ENCODE measurements around the gene NFATC2.

DNA sequence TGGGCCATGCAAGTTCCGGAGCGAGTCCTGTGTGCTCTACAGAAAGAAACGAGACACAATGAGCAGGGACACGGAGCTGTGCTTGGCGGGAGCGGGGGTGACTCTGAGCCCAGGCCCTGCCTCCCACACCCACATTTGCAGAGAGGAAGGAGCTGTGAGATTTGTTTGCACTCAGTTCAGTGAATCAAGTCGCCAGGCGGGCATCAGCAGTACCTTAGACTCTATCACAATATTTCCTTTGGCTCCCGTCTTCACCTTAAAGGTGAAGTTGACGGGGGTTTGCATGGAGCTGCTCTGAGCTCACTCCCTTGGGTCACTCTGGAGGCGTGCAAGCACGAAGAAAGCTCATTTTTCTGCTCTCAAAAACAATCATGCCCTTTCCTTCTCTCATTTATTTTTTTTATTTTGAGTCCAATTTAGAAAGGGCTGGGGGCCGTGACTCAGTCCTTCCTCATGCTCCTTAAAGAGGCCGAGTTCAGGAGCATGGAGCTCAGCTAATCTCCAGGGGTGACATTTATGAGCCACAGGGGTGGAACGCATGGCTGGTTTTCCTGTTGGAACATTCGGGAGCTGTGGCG lies 188.2 kb downstream of the NFATC2 start:
- TF ChIP-seq, protein P1, sequence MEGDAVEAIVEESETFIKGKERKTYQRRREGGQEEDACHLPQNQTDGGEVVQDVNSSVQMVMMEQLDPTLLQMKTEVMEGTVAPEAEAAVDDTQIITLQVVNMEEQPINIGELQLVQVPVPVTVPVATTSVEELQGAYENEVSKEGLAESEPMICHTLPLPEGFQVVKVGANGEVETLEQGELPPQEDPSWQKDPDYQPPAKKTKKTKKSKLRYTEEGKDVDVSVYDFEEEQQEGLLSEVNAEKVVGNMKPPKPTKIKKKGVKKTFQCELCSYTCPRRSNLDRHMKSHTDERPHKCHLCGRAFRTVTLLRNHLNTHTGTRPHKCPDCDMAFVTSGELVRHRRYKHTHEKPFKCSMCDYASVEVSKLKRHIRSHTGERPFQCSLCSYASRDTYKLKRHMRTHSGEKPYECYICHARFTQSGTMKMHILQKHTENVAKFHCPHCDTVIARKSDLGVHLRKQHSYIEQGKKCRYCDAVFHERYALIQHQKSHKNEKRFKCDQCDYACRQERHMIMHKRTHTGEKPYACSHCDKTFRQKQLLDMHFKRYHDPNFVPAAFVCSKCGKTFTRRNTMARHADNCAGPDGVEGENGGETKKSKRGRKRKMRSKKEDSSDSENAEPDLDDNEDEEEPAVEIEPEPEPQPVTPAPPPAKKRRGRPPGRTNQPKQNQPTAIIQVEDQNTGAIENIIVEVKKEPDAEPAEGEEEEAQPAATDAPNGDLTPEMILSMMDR (IDR thresholded peaks at IDR 0.05; ENCODE audit: poor library complexity): no peak
- TF ChIP-seq EZH2phosphoT487 (IDR thresholded peaks at IDR 0.05; ENCODE audit: low read depth, severe bottlenecking, unreplicated experiment): no peak
- TF ChIP-seq EZH2 (IDR thresholded peaks at IDR 0.05; ENCODE audit: borderline replicate concordance): no peak
